ENCODE measurements around the gene SF3A1. TPM values are rescaled to one million over a fixed set of nuclear protein-coding genes. Genes with fewer than 3 reads are reported as not detected.
A peak's percentile ranks its signal among the peaks of the same experiment; 100 is the strongest.

SF3A1 gene
- total and polyA plus RNA-seq, 2 of the 13 experiments (the other 11 are each of a cell fraction or from before 2014, with no cell fraction given), result 10.0 to 22.0 TPM

GRCh38 chr22:30356449-30357235 lies at the start of gene SF3A1, which contains the start of gene CCDC157 (continued):
- TF ChIP-seq TAF15 (IDR thresholded peaks at IDR 0.05; ENCODE audit: low read depth, low read length, poor library complexity, severe bottlenecking) (no peak), SOX13 (IDR thresholded peaks at IDR 0.05) (no peak), SOX13 (CRISPR knock-in tag; conservative IDR thresholded peaks at IDR 0.05 in 1 of 2, IDR thresholded peaks at IDR 0.05 in 1 of 2) (peak in 1 of 2 experiments; percentile 32; a peak in 1 of 4 replicates), MATR3 (CRISPR knock-in tag; IDR thresholded peaks at IDR 0.05) (no peak), PHF21A (CRISPR knock-in tag; IDR thresholded peaks at IDR 0.05) (peak; percentile 34; the same call in 1 of the 2 replicates), HHEX (CRISPR knock-in tag; IDR thresholded peaks at IDR 0.05) (no peak), ZNF264 (CRISPR knock-in tag; IDR thresholded peaks at IDR 0.05) (no peak), ZNF34 (CRISPR knock-in tag; IDR thresholded peaks at IDR 0.05; ENCODE audit: borderline replicate concordance) (no peak), NR0B2 (CRISPR knock-in tag; IDR thresholded peaks at IDR 0.05) (peak; percentile 92), ASH2L (IDR thresholded peaks at IDR 0.05; ENCODE audit: insufficient read length, low read depth, low read length) (peak; percentile 93), EP300 (IDR thresholded peaks at IDR 0.05; ENCODE audit: low read depth in 2 of 2, low read length in 2 of 2) (no peak), EP300 (CRISPR knock-in tag; IDR thresholded peaks at IDR 0.05; ENCODE audit: borderline replicate concordance) (peak; percentile 40; the same call in 1 of the 2 replicates), ZSCAN20 (CRISPR knock-in tag; IDR thresholded peaks at IDR 0.05; ENCODE audit: borderline replicate concordance) (no peak), DZIP1 (CRISPR knock-in tag; IDR thresholded peaks at IDR 0.05) (peak; percentile 90), KLF16 (CRISPR knock-in tag; IDR thresholded peaks at IDR 0.05) (peak in 1 of 2 experiments; percentile 61; a peak in 1 of 4 replicates), HNRNPL (IDR thresholded peaks at IDR 0.05; ENCODE audit: low read depth, low read length) (no peak)
- TF ChIP-seq, protein P1, sequence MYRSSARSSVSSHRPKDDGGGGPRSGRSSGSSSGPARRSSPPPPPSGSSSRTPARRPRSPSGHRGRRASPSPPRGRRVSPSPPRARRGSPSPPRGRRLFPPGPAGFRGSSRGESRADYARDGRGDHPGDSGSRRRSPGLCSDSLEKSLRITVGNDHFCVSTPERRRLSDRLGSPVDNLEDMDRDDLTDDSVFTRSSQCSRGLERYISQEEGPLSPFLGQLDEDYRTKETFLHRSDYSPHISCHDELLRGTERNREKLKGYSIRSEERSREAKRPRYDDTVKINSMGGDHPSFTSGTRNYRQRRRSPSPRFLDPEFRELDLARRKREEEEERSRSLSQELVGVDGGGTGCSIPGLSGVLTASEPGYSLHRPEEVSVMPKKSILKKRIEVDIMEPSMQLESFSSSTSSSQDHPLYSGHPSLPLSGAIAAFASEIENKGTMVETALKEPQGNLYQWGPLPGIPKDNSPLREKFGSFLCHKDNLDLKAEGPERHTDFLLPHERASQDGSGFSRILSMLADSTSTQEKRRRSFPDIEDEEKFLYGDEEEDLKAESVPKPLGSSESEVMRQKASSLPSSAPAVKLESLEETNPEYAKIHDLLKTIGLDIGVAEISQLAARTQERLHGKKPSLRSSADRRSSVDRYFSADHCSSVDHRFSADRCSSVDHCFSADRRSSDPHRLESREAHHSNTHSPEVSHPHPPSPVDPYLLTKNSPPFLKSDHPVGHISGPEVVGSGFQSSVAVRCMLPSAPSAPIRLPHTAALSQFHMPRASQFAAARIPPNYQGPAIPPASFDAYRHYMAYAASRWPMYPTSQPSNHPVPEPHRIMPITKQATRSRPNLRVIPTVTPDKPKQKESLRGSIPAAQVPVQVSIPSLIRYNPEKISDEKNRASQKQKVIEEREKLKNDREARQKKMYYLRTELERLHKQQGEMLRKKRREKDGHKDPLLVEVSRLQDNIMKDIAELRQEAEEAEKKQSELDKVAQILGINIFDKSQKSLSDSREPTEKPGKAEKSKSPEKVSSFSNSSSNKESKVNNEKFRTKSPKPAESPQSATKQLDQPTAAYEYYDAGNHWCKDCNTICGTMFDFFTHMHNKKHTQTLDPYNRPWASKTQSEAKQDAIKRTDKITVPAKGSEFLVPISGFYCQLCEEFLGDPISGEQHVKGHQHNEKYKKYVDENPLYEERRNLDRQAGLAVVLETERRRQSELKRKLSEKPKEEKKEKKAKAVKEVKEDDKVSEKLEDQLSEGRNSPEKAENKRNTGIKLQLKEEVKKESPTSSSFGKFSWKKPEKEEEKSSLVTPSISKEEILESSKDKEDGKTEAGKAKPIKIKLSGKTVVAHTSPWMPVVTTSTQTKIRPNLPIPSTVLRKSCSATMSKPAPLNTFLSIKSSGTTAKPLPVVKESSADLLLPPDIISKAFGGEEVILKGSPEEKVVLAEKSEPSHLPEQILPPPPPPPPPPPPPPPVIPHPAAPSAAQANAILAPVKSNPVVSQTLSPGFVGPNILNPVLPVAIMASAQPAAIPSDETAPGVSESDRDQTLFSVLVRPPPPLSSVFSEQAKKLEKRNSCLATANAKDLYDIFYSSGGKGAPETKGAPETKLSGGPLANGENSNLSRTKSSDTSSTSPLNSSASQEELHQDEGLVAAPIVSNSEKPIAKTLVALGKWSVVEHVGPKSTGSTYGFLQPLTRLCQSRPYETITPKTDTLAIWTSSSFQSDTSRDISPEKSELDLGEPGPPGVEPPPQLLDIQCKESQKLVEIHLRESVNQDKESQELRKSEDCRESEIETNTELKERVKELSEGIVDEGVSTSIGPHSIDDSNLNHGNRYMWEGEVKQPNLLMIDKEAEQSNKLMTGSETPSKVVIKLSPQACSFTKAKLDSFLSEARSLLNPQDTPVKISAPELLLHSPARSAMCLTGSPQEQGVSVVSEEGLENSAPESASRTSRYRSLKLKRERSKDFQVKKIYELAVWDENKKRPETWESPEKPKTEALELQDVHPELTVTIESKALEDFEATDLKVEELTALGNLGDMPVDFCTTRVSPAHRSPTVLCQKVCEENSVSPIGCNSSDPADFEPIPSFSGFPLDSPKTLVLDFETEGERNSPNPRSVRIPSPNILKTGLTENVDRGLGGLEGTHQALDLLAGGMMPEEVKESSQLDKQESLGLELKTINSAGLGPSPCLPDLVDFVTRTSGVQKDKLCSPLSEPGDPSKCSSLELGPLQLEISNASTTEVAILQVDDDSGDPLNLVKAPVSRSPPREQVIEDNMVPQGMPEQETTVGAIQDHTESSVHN (CRISPR knock-in tag; IDR thresholded peaks at IDR 0.05), result no peak
